WERI-Rb-1 (cell line): ENCODE measurements around the gene PAFAH2.

Source experiments
- DNase-seq: peaks from one replicate; pipeline ENCODE4 v3.0.0-alpha.2; 2020
- H3K27ac ChIP-seq: fragments of 250-450 bp; sonication (Bioruptor Pico); 2 replicates; pipeline ENCODE4 v1.5.1; 2020; ENCODE audit warnings: mild to moderate bottlenecking, moderate library complexity
- H3K27me3 ChIP-seq: fragments of 250-450 bp; sonication (Bioruptor Pico); 2 replicates; pipeline ENCODE4 v1.5.1; 2021; ENCODE audit warnings: mild to moderate bottlenecking, low read depth, moderate library complexity; ENCODE audit not compliant: insufficient read depth, severe bottlenecking
- H3K36me3 ChIP-seq: fragments of 250-450 bp; sonication (Bioruptor Pico); 2 replicates; pipeline ENCODE4 v1.5.1; 2020; ENCODE audit warnings: mild to moderate bottlenecking, moderate library complexity
- H3K4me3 ChIP-seq: 2 replicates; pipeline ENCODE4 v1.5.1; 2011; ENCODE audit warnings: low read depth, mild to moderate bottlenecking, control low read depth, low read length
- H3K9me3 ChIP-seq: fragments of 250-450 bp; sonication (Bioruptor Pico); 2 replicates; pipeline ENCODE4 v1.5.1; 2021; ENCODE audit warnings: mild to moderate bottlenecking, moderate library complexity; ENCODE audit not compliant: severe bottlenecking
- TF ChIP-seq, protein P1 (sequence below): IDR thresholded peaks from 2 replicates; pipeline ENCODE4 v1.5.1; 2011; ENCODE audit warnings: low read depth, mild to moderate bottlenecking, control low read depth, inconsistent platforms, low read length

The PAFAH2 gene

DNA sequence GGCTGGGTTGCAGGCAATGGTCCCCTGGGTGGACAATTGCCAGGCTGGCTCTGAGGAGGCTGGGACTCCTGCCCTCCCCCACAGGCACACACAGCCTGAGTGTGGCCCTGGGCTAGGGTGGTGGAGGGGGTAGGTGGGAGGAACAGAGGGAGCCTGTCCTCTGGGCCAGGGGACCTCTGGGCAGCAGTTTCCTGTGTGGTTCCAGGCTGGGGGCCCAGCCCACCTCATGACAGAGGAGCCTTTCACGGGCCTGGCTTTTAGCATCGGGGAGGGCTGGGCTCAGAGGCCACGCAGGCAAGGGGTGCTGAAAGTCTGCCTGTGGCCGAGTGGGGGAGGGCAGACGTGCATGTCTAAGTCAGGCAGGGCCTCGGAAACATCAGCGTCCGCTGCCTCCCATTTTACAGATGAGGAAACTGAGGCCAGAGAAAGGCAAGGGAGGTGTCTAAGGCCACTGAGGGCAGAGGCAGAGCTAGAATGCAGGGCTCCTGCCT is 30.7 kb upstream of the PAFAH2 start:
- DNase-seq = no peak

DNA sequence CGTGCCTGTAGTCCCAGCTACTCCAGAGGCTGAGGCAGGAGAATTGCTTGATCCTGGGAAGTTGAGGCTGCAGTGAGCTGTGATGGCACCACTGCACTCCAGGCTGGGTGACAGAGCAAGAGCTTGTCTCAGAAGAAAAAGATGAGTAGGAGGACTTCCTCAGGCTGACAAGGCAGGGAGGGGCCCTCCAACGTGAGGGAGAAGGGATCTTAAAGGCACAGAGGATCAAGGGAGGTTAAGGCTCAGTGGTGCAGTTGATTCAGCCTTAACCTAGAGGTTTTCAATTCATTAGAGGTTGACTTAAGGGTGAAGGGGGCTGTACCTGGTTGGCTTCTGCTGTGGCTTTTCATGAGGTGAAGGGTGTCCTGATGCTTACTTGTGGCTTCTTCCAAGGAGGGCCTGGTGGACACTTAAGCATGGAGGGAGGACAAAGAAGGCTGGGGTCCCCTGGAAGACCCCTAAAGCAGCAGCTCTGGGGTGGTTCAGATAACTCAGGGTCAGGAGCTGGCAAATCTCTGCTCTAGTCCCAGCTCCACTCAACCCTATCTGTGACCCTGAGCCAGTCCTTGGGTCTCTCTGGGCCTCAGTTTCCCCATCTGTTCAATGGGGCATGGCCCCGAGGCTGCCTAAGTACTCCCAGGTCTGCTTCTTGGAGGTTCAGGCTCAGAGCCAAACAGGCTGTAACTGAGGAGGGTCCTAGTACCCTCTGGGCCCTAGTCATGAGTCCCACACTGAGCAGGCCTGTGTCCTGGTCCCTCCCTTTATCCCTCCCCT is 30.0 kb upstream of the PAFAH2 start:
- no peaks in the 10 kb centered on the region for H3K9me3 ChIP-seq
- H3K4me3 ChIP-seq = no peak overlapping the region
- H3K36me3 ChIP-seq = no peaks in the 10 kb centered on the region
- H3K27ac ChIP-seq = no peak overlapping the region
- DNase-seq = no peak
- no peaks in the 10 kb centered on the region for H3K27me3 ChIP-seq
- TF ChIP-seq, protein P1, sequence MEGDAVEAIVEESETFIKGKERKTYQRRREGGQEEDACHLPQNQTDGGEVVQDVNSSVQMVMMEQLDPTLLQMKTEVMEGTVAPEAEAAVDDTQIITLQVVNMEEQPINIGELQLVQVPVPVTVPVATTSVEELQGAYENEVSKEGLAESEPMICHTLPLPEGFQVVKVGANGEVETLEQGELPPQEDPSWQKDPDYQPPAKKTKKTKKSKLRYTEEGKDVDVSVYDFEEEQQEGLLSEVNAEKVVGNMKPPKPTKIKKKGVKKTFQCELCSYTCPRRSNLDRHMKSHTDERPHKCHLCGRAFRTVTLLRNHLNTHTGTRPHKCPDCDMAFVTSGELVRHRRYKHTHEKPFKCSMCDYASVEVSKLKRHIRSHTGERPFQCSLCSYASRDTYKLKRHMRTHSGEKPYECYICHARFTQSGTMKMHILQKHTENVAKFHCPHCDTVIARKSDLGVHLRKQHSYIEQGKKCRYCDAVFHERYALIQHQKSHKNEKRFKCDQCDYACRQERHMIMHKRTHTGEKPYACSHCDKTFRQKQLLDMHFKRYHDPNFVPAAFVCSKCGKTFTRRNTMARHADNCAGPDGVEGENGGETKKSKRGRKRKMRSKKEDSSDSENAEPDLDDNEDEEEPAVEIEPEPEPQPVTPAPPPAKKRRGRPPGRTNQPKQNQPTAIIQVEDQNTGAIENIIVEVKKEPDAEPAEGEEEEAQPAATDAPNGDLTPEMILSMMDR = no peak

More for the DNA sequence above, 30.7 kb upstream of the PAFAH2 start:
- Histone ChIP-seq H3K9me3 (no peaks in the 10 kb centered on the region), H3K4me3 (no peak overlapping the region), H3K27me3 (no peaks in the 10 kb centered on the region), H3K27ac (no peak overlapping the region), H3K36me3 (no peaks in the 10 kb centered on the region)
- TF ChIP-seq, protein P1 = no peak

DNA sequence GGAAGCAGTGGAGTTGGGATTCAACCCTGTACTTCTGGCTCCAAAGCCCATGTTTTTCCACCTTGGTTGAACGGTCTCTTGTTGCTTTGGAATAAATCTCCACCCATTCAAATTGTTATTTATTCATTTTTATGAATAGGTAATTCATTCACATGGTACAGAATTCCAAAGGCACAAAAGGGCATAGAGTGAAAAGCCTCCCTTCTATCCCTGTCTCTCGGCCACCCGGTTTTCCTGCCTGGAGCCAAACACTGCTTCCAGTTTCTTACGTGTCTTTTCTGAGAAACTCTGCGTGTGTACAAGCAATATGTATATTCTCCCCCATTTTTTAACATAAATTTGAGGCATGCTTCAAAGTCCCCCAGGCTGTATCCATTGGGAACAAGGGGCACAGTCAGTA is 27.7 kb upstream of the PAFAH2 start:
- no peak overlapping the region for H3K4me3 ChIP-seq
- no peak overlapping the region for H3K27ac ChIP-seq
- H3K9me3 ChIP-seq = no peaks in the 10 kb centered on the region
- TF ChIP-seq, protein P1 = no peak
- H3K27me3 ChIP-seq = no peaks in the 10 kb centered on the region
- no peak for DNase-seq
- no peaks in the 10 kb centered on the region for H3K36me3 ChIP-seq

DNA sequence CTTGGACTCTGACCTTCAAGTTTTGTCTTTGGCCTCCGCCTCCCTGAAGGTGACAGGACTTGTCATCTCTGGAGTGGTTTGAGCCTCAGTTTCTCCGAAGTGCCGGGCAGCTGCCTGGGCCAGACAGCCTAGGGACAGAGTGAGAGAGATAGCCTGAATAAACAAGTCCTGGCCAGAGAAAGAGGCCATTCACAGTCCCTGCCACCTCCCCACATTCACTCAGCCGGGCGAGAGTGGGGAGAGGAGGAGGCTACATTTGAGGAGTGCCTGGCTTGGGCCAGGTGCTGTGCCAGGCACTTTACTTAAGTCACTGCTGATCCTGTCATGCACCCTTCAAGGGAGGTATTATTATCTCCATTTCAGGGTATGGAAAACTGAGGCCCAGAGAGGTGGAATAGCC is 27.2 kb upstream of the PAFAH2 start:
- H3K27ac ChIP-seq = no peak overlapping the region
- H3K27me3 ChIP-seq = no peaks in the 10 kb centered on the region
- no peak overlapping the region for H3K4me3 ChIP-seq
- no peak for DNase-seq
- TF ChIP-seq, protein P1 = no peak
- H3K9me3 ChIP-seq = no peaks in the 10 kb centered on the region
- no peaks in the 10 kb centered on the region for H3K36me3 ChIP-seq

DNA sequence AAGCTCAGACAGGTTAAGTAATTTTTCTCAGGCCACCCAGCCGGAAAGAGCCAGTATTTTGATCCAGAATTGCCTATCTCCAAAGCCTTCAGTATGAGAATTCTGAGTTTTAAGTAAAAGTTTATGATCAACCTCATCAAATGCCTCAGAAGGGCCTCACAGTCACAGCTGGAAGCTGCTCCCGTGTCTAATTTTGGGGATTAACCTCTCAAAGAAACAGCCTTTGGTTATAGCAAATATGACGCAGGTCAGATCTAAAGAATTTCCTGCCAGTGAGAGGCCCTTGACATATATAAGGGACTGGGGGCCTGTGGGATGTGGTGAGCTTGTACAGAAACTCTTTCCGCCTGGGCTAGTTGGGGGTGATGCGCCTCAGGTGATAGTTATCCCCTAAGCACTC is 26.0 kb upstream of the PAFAH2 start:
- Histone ChIP-seq H3K27ac (no peak overlapping the region), H3K27me3 (no peaks in the 10 kb centered on the region), H3K4me3 (no peak overlapping the region), H3K9me3 (no peaks in the 10 kb centered on the region), H3K36me3 (no peaks in the 10 kb centered on the region)
- TF ChIP-seq, protein P1 = no peak
- no peak for DNase-seq

DNA sequence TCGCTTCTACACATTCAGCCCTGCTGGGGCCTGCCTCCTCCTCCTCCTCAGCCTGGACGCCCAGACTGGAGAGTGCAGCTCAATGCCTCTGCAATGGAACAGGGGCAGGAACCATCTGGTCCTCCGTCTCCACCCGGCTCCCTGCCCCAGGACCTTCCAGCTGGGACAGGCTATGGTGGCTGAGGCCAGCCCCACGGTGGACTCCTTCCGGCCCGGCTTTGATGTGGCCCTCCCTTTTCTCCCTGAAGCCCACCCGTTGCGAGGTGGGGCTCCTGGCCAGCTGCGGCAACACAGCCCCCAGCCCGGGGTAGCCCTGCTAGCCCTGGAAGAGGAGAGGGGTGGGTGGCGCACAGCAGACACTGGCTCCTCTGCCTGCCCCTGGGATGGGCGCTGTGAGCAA is 25.1 kb upstream of the PAFAH2 start:
- no peak for DNase-seq

More for the DNA sequence above, 25.1 kb upstream of the PAFAH2 start:
- Histone ChIP-seq H3K36me3 (no peaks in the 10 kb centered on the region), H3K9me3 (no peaks in the 10 kb centered on the region), H3K4me3 (no peak overlapping the region), H3K27me3 (no peaks in the 10 kb centered on the region), H3K27ac (peak overlapping the region; percentile 66; the same call in 1 of the 2 replicates)
- TF ChIP-seq, protein P1 = no peak
